Measurements from ENCODE around the gene LYRM1. TPM values are rescaled to one million over a fixed set of nuclear protein-coding genes. Genes with fewer than 3 reads are reported as not detected.

Gene LYRM1
- total RNA-seq, 1 donor from 2014 or later = 23.2 TPM

DNA sequence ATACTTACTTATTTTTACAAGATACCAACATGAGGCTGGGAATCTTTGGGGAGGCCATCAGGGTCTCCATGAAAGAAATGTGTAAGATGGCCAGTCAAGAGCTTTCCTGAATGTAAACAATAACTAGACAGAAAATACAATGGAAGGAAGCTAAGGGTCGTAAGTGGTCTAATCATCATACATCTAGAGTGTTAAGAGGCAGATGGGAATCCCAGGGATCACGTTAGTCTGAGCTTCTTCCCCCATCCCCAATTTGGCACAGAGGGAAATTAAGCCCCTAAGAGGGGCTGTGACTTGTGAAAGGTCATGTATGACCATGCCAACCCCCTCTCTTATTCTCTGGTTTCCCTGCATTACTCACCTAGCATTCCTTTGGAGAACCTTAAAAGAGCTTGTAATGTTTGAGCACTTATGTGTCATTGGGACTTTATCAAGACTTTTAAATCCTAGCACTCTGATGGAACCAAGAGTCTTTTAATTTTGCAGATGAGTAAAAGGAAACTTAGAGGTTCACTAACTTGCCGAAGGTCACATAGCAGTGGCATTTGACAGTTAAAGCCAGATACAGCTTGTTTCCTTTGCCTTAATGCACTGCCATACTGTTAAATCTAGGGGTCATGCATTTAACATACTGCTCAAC is 46.5 kb upstream of the LYRM1 start:
- Mint-ChIP-seq H3K4me1 (ENCODE audit: low read depth, unreplicated experiment) (peaks cover 9% of the 10 kb centered on the region), H3K27me3 (ENCODE audit: unreplicated experiment) (no peaks in the 10 kb centered on the region), H3K27ac (ENCODE audit: unreplicated experiment) (no peak overlapping the region), H3K9me3 (ENCODE audit: unreplicated experiment) (no peaks in the 10 kb centered on the region), H3K36me3 (ENCODE audit: unreplicated experiment) (no peaks in the 10 kb centered on the region), H3K4me3 (ENCODE audit: unreplicated experiment) (no peak overlapping the region)
- TF ChIP-seq, protein P1, sequence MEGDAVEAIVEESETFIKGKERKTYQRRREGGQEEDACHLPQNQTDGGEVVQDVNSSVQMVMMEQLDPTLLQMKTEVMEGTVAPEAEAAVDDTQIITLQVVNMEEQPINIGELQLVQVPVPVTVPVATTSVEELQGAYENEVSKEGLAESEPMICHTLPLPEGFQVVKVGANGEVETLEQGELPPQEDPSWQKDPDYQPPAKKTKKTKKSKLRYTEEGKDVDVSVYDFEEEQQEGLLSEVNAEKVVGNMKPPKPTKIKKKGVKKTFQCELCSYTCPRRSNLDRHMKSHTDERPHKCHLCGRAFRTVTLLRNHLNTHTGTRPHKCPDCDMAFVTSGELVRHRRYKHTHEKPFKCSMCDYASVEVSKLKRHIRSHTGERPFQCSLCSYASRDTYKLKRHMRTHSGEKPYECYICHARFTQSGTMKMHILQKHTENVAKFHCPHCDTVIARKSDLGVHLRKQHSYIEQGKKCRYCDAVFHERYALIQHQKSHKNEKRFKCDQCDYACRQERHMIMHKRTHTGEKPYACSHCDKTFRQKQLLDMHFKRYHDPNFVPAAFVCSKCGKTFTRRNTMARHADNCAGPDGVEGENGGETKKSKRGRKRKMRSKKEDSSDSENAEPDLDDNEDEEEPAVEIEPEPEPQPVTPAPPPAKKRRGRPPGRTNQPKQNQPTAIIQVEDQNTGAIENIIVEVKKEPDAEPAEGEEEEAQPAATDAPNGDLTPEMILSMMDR (IDR thresholded peaks at IDR 0.05; ENCODE audit: partially characterized antibody, unreplicated experiment) = no peak
- no peak for DNase-seq

DNA sequence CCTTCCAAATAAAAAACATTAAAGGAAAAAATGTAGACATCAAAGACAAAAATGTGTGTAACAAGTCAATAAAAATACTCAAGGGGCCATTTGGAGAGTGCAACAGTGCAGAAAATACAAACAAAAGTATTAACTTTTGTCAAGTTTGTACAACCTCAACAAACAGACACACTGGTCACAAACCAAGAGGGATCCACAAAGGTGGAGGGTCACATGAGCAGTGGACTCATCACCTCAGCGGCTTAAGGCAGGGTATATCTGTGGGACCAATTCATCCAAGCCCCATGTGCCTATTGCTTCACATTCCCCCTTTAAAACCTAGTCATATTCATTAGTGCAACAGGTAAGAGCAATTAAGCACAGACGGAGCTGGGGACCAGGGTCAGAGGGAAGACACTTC is 45.6 kb upstream of the LYRM1 start:
- Mint-ChIP-seq H3K9me3 (ENCODE audit: unreplicated experiment) (no peaks in the 10 kb centered on the region), H3K27ac (ENCODE audit: unreplicated experiment) (no peak overlapping the region), H3K36me3 (ENCODE audit: unreplicated experiment) (no peaks in the 10 kb centered on the region), H3K4me1 (ENCODE audit: low read depth, unreplicated experiment) (peaks cover 14% of the 10 kb centered on the region), H3K27me3 (ENCODE audit: unreplicated experiment) (no peaks in the 10 kb centered on the region), H3K4me3 (ENCODE audit: unreplicated experiment) (no peak overlapping the region)
- TF ChIP-seq, protein P1 (IDR thresholded peaks at IDR 0.05; ENCODE audit: partially characterized antibody, unreplicated experiment) = no peak
- DNase-seq = no peak

DNA sequence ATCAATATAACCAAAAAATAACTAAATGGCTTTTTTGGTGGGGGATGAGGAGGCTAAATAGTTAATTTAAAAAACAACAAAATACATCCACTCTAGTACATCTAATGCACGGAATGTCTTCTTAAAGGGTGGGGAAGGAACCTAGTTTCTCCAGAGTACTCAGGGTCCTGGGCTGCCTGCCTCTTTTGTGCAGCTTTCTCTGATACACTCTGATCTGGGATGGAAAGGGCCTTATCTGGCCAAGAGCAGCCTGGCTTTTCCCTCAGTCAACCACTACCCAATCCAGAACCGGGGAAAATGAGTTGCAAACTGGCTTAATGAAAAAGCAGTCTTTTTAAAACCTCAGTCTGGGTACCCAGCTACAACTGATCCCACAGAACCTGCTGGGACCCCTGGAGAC is 43.3 kb upstream of the LYRM1 start:
- H3K9me3 Mint-ChIP-seq (ENCODE audit: unreplicated experiment) = peaks cover 1% of the 10 kb centered on the region
- no peaks in the 10 kb centered on the region for H3K36me3 Mint-ChIP-seq (ENCODE audit: unreplicated experiment)
- H3K27ac Mint-ChIP-seq (ENCODE audit: unreplicated experiment) = no peak overlapping the region
- TF ChIP-seq, protein P1 (IDR thresholded peaks at IDR 0.05; ENCODE audit: partially characterized antibody, unreplicated experiment) = no peak
- H3K4me1 Mint-ChIP-seq (ENCODE audit: low read depth, unreplicated experiment) = peaks cover 21% of the 10 kb centered on the region
- DNase-seq = no peak
- no peaks in the 10 kb centered on the region for H3K27me3 Mint-ChIP-seq (ENCODE audit: unreplicated experiment)
- no peak overlapping the region for H3K4me3 Mint-ChIP-seq (ENCODE audit: unreplicated experiment)

DNA sequence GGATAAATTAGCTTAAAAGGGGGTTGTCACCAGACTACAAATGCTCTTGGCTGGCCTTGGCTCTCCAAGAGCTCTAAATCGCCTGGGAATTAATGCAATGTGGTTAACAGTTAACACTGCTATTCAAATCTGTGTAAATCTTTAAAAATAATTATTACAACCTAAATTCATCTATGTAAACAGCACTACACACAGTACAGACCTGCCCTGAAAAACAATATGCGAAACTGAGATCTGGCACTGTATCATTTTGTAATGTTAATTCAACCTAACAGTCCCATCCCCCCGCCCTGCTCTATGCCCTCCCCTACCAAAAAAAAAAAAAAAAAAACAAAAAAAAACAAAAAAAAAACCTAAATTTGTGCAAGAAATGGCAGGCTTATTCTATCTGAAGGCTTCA is 41.3 kb upstream of the LYRM1 start:
- TF ChIP-seq, protein P1 (IDR thresholded peaks at IDR 0.05; ENCODE audit: partially characterized antibody, unreplicated experiment) = no peak
- Mint-ChIP-seq H3K27ac (ENCODE audit: unreplicated experiment) (no peak overlapping the region), H3K4me1 (ENCODE audit: low read depth, unreplicated experiment) (peaks cover 21% of the 10 kb centered on the region), H3K36me3 (ENCODE audit: unreplicated experiment) (no peaks in the 10 kb centered on the region), H3K4me3 (ENCODE audit: unreplicated experiment) (no peak overlapping the region), H3K27me3 (ENCODE audit: unreplicated experiment) (no peaks in the 10 kb centered on the region), H3K9me3 (ENCODE audit: unreplicated experiment) (peaks cover 1% of the 10 kb centered on the region)
- no peak for DNase-seq

DNA sequence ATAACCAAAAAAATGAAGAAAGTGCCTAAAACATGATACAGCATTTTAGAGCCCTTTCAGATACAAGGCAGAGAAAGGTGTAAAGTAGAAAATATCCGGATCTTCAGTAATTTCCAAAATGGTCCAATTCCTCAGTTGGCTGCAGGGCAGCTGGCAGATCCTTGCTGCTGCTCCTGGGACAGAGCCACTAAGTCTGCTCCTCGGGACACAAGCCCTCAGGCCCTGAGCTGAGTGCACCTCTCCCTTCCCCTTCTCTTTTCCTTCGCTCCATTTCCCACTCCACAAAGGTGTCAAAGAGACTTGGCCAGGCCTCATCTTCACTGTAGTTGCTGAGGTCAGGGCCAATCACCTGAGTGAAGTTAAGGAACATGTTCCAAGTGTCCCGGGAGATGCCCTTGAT is 40.9 kb upstream of the LYRM1 start:
- Mint-ChIP-seq H3K4me1 (ENCODE audit: low read depth, unreplicated experiment) (peaks cover 21% of the 10 kb centered on the region), H3K27ac (ENCODE audit: unreplicated experiment) (no peak overlapping the region), H3K4me3 (ENCODE audit: unreplicated experiment) (no peak overlapping the region), H3K9me3 (ENCODE audit: unreplicated experiment) (peaks cover 1% of the 10 kb centered on the region), H3K36me3 (ENCODE audit: unreplicated experiment) (no peaks in the 10 kb centered on the region), H3K27me3 (ENCODE audit: unreplicated experiment) (no peaks in the 10 kb centered on the region)
- no peak for DNase-seq
- TF ChIP-seq, protein P1 (IDR thresholded peaks at IDR 0.05; ENCODE audit: partially characterized antibody, unreplicated experiment) = no peak

All from glutamatergic neuron (in vitro differentiated cells).